CD4-positive, alpha-beta T cell (primary cell): ENCODE data around the gene C3orf49. TPM values are rescaled to one million over a fixed set of nuclear protein-coding genes. Genes with fewer than 3 reads are reported as not detected.
A peak's percentile ranks its signal among the peaks of the same experiment; 100 is the strongest.

Experiments
- ATAC-seq: fragments of 200-7000 bp; cut with Tn5 transposase; one replicate; pipeline ENCODE4 v1.10.0; 2022; ENCODE audit warnings: mild to moderate bottlenecking; ENCODE audit not compliant: poor library complexity
- CTCF ChIA-PET: fragments of 350-600 bp; sonication (Branson Sonifier 250); formaldehyde crosslinking; loops from one replicate; lab custom pipeline; 2021; ENCODE audit warnings: antibody characterized with exemption, inconsistent platforms; lab: Charles Lee
- POLR2A ChIA-PET: fragments of 350-600 bp; sonication (Branson Sonifier 250); formaldehyde crosslinking; loops from one replicate; lab custom pipeline; 2021; ENCODE audit warnings: antibody characterized with exemption, inconsistent platforms; lab: Charles Lee
- DNase-seq, 14 experiments: peaks; one replicate each; pipeline ENCODE4 v3.0.0-alpha.2; 2013 to 2020; ENCODE audit warnings: mixed read lengths in 2 of 14
- H3K27ac ChIP-seq, 2 donors: one replicate each; pipeline versions ENCODE4 v1.5.1 to v1.7.0; 2013; ENCODE audit warnings: low read length in 2 of 2, low read depth in 1 of 2, mild to moderate bottlenecking in 1 of 2
- H3K27me3 ChIP-seq, 2 experiments: 1 replicate in 1 of 2; 2 replicates in 1 of 2; pipeline versions ENCODE4 v1.6.1 to v1.7.0; 2013; ENCODE audit warnings: low read length in 2 of 2, control low read depth in 1 of 2, mild to moderate bottlenecking in 1 of 2, moderate library complexity in 1 of 2; ENCODE audit not compliant: insufficient read depth in 2 of 2, control insufficient read depth in 1 of 2
- H3K36me3 ChIP-seq: one replicate; pipeline ENCODE4 v1.6.1; 2013; ENCODE audit warnings: low read length, control low read depth; ENCODE audit not compliant: insufficient read depth
- H3K4me1 ChIP-seq: one replicate; pipeline ENCODE4 v1.6.1; 2013; ENCODE audit warnings: low read length, control low read depth; ENCODE audit not compliant: insufficient read depth
- H3K4me3 ChIP-seq: one replicate; pipeline ENCODE4 v1.5.1; 2013; ENCODE audit warnings: mild to moderate bottlenecking, low read length, moderate library complexity
- H3K9me3 ChIP-seq, 2 experiments: 1 replicate in 1 of 2; 2 replicates in 1 of 2; pipeline versions ENCODE4 v1.6.1 to v1.7.0; 2013; ENCODE audit warnings: low read length in 2 of 2, mild to moderate bottlenecking in 2 of 2, control low read depth in 1 of 2, moderate library complexity in 1 of 2; ENCODE audit not compliant: control insufficient read depth in 1 of 2, insufficient read depth in 1 of 2
- H3K27ac Mint-ChIP-seq: one replicate; pipeline ENCODE4 v1.8.0; 2020; ENCODE audit warnings: mixed read lengths
- H3K27me3 Mint-ChIP-seq: one replicate; pipeline ENCODE4 v1.8.0; 2021; ENCODE audit warnings: mixed read lengths
- H3K36me3 Mint-ChIP-seq: one replicate; pipeline ENCODE4 v1.8.0; 2021; ENCODE audit warnings: low read depth, mixed read lengths
- H3K4me1 Mint-ChIP-seq: one replicate; pipeline ENCODE4 v1.8.0; 2021; ENCODE audit warnings: low read depth, mixed read lengths
- H3K4me3 Mint-ChIP-seq: one replicate; pipeline ENCODE4 v1.8.0; 2020; ENCODE audit warnings: mild to moderate bottlenecking, mixed read lengths
- H3K9me3 Mint-ChIP-seq: one replicate; pipeline ENCODE4 v1.8.0; 2020; ENCODE audit warnings: mixed read lengths
- CTCF ChIP-seq: fragments of 200-600 bp; IDR thresholded peaks from one replicate; pipeline ENCODE4 v1.8.0; 2022; ENCODE audit warnings: antibody characterized with exemption, mild to moderate bottlenecking
- intact Hi-C, 2 experiments: fragments of 100-400 bp; cut with DNase I in 1 of 2; cut with micrococcal nuclease in 1 of 2; formaldehyde crosslinking; loops; one replicate each; pipeline versions ENCODE4 v1.15.1 to v1.9.0; 2023 to 2025; cut with DNase I, micrococcal nuclease
- total RNA-seq, 174 experiments: library from RNA in 2 of 174; stranded (reverse) in 2 of 174; gene quantifications; one replicate each; pipeline ENCODE4 v1.2.3 and lab custom pipeline; 2021 to 2026

Gene C3orf49
- total RNA-seq, 2 experiments from 2014 or later, result not detected

DNA sequence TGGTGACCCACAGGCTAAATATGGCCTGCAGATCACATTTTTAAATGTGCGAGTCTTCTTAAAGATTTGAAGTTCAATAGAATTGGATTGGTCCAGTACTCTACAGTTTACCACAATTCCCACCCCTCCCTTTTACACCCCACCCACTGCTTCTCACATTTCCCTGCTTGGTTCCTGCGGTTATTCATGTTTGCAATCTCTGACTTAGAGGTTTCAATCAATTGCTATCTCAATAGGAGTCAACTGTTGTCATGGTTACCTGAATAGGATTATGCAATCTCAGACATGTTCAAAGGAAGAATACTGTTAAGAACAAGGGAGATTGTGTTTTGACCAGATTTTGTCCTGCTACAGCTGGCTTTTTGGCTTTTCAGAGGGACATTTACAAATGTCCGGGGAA lies 4.9 kb upstream of the C3orf49 start:
- no peak for TF ChIP-seq CTCF
- peak in 1 of 14 experiments; percentile 10 for DNase-seq
- H3K4me3 Mint-ChIP-seq, result no peak overlapping the region
- Histone ChIP-seq H3K36me3 (no peaks in the 10 kb centered on the region), H3K4me1 (no peaks in the 10 kb centered on the region), H3K27me3 (no peaks in the 10 kb centered on the region), H3K27ac (no peak overlapping the region), H3K4me3 (no peak overlapping the region), H3K9me3 (no peaks in the 10 kb centered on the region)
- H3K9me3 Mint-ChIP-seq, result no peaks in the 10 kb centered on the region
- ChIA-PET POLR2A (no interaction called here), CTCF (no interaction called here)
- H3K27me3 Mint-ChIP-seq, result no peaks in the 10 kb centered on the region
- H3K27ac Mint-ChIP-seq, result no peak overlapping the region
- intact Hi-C loops, result no loop called here
- ATAC-seq, result no peak
- H3K4me1 Mint-ChIP-seq, result peaks cover 6% of the 10 kb centered on the region
- H3K36me3 Mint-ChIP-seq, result no peaks in the 10 kb centered on the region

DNA sequence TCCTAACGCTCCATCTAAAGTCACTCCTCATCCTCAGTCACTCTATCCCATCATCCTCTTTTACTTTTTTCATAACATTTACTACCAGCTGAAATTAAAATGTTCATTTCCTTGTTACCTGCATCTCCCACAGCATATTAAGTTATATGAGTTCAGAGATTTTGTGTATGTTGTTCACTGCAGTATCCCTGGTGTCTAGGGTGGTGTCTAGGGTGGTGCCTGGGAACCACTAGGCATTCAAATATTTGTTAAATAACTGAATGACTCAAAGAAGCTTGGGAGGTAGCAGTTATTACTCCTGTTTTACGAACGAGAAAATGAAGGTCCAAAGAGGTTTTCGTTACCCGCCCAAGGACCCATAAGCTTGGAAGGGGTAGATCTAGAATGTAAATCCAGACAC lies 1.9 kb upstream of the C3orf49 start:
- Mint-ChIP-seq H3K4me3 (no peak overlapping the region), H3K27ac (no peak overlapping the region), H3K4me1 (peaks cover 6% of the 10 kb centered on the region), H3K36me3 (no peaks in the 10 kb centered on the region), H3K9me3 (no peaks in the 10 kb centered on the region), H3K27me3 (no peaks in the 10 kb centered on the region)
- Histone ChIP-seq H3K4me1 (no peaks in the 10 kb centered on the region), H3K27ac (no peak overlapping the region), H3K36me3 (no peaks in the 10 kb centered on the region), H3K27me3 (no peaks in the 10 kb centered on the region), H3K4me3 (no peak overlapping the region), H3K9me3 (no peaks in the 10 kb centered on the region)
- ATAC-seq (no peak), DNase-seq (no peak)
- ChIA-PET POLR2A (no interaction called here), CTCF (no interaction called here)
- intact Hi-C loops, result loop anchor here (2.0 to 5.0 kb wide), 4 partner anchors 460 to 1615 kb away; no protein-coding TSS in a partner anchor
- no peak for TF ChIP-seq CTCF

DNA sequence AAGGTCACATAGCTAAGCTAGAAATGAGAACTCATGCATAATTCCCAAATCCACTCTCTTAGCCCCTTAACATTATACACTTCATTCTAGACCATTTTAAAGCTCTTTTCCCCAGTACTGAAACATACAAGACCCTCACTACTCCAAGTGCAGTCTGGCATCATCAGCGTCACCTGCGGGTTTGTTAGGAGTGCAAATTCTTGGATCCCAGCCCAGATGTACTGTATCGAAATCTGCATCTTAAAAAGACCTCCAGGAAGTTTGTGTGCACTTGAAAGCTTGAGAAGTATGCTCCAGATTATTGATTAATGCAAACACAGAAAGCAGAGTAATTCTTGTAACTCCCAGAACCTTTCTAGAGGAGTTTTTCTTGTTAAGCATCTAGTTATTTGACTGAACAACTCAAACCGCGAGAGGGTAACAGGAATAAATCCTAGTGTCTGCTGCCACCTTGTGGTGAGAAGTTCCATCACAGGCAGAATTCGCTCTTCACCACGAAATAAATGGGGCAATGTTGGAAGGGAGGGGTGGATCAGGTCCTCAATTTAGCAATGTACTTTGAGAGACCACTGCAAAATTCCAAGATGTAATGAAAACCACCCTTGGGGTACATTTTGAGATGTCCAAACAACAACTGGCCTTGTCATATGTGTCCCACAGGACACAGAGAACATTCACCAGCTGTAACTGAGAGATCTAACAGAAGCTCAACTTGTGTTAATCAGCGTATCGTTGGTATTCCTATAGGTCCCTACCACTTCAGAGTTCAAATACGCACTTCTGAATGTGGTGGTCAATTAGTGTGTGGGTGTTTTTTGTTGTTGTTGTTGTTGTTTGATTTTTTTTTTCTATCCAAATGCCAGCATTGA lies 583 bp upstream of the C3orf49 start:
- Histone ChIP-seq H3K4me3 (no peak overlapping the region), H3K36me3 (no peaks in the 10 kb centered on the region), H3K9me3 (no peaks in the 10 kb centered on the region), H3K27ac (no peak overlapping the region), H3K27me3 (no peaks in the 10 kb centered on the region), H3K4me1 (no peaks in the 10 kb centered on the region)
- TF ChIP-seq CTCF, result peak; percentile 91
- Mint-ChIP-seq H3K36me3 (no peaks in the 10 kb centered on the region), H3K27me3 (no peaks in the 10 kb centered on the region), H3K4me3 (no peak overlapping the region), H3K9me3 (no peaks in the 10 kb centered on the region), H3K27ac (no peak overlapping the region), H3K4me1 (peaks cover 6% of the 10 kb centered on the region)
- ChIA-PET POLR2A (no interaction called here), CTCF (interaction anchor here (0.7 to 1.6 kb wide), 3 partner anchors 16 to 1617 kb away, joined by 3 to 4 read pairs (median 4); no protein-coding TSS in a partner anchor)
- intact Hi-C loops, result loop anchor here (1.0 to 5.0 kb wide), 5 partner anchors 468 to 1617 kb away; no protein-coding TSS in a partner anchor
- ATAC-seq (peak; percentile 61), DNase-seq (peak; percentile 26 to 77 (median 49))
